GM12878 (cell line): Measurements from ENCODE around the gene ANKHD1. TPM values are rescaled to one million over a fixed set of nuclear protein-coding genes. Genes with fewer than 3 reads are reported as not detected.

Source experiments
- ATAC-seq: fragments of 200-7000 bp; cut with Tn5 transposase; 3 replicates; pipeline ENCODE4 v1.9.1; 2020; ENCODE audit warnings: mild to moderate bottlenecking, moderate library complexity
- BruUV-seq: library from RNA; stranded (reverse); fragments of 400-500 nt; replicated peaks from 2 replicates; lab custom pipeline; 2021; lab: Mats Ljungman, UMichigan
- CTCF ChIA-PET: fragments of 300-600 bp; sonication (Branson Sonifier 250); formaldehyde crosslinking; extraction: SDS; loops from one replicate; lab custom pipeline; 2021; ENCODE audit warnings: inconsistent platforms; lab: Yijun Ruan, JAX
- POLR2A ChIA-PET: fragments of 350-600 bp; formaldehyde crosslinking; extraction: SDS; loops from one replicate; lab custom pipeline; 2021; ENCODE audit warnings: inconsistent platforms; lab: Charles Lee
- RAD21 ChIA-PET: fragments of 300-600 bp; sonication (Branson Sonifier 250); formaldehyde crosslinking; loops from one replicate; lab custom pipeline; 2023; ENCODE audit warnings: antibody characterized with exemption; ENCODE audit not compliant: unreplicated experiment; lab: Charles Lee
- SMC1A ChIA-PET: fragments of 300-600 bp; sonication (Branson Sonifier 250); formaldehyde crosslinking; loops from one replicate; lab custom pipeline; 2023; ENCODE audit not compliant: unreplicated experiment, uncharacterized antibody; lab: Charles Lee
- DNase-seq: peaks from one replicate; pipeline ENCODE4 v3.0.0-alpha.2; 2011; ENCODE audit warnings: low read depth, low spot score
- FAIRE-seq: peaks from 3 replicates; lab custom pipeline; 2011; peaks lifted over from hg19 to GRCh38; lab: Jason Lieb, UNC
- H2AFZ ChIP-seq: 2 replicates; pipeline ENCODE4 v1.6.0; 2011; ENCODE audit warnings: low read depth, low read length, control low read depth; ENCODE audit not compliant: control insufficient read depth
- H3K27ac ChIP-seq: 2 replicates; pipeline ENCODE4 v1.5.1; 2011; ENCODE audit warnings: control low read depth; ENCODE audit not compliant: control insufficient read depth, insufficient read depth
- H3K27me3 ChIP-seq, 2 experiments: replicated peaks in 1 of 2; 2 replicates each; pipeline versions ENCODE4 v1.6.0 to v1.6.1; 2011; ENCODE audit warnings: low read length in 1 of 2; ENCODE audit not compliant: control insufficient read depth in 2 of 2, insufficient read depth in 2 of 2
- H3K36me3 ChIP-seq, 2 experiments: 2 replicates each; pipeline ENCODE4 v1.5.1; 2011; ENCODE audit warnings: low read length in 1 of 2; ENCODE audit not compliant: control insufficient read depth in 2 of 2, insufficient read depth in 2 of 2
- H3K4me1 ChIP-seq: 2 replicates; pipeline ENCODE4 v1.6.1; 2011; ENCODE audit warnings: mild to moderate bottlenecking, low read length, moderate library complexity, mixed read lengths; ENCODE audit not compliant: control insufficient read depth, insufficient read depth
- H3K4me2 ChIP-seq: 2 replicates; pipeline ENCODE4 v1.6.0; 2011; ENCODE audit warnings: control low read depth; ENCODE audit not compliant: control insufficient read depth, insufficient read depth
- H3K4me3 ChIP-seq: fragments of 200-600 bp; sonication (generic); 2 replicates; pipeline ENCODE4 v1.5.1; 2016
- H3K79me2 ChIP-seq: 2 replicates; pipeline ENCODE4 v1.6.0; 2011; ENCODE audit warnings: low read length; ENCODE audit not compliant: control insufficient read depth, insufficient read depth
- H3K9ac ChIP-seq: 2 replicates; pipeline ENCODE4 v1.8.0; 2011; ENCODE audit warnings: low read length, control low read depth, mixed read lengths; ENCODE audit not compliant: control insufficient read depth, insufficient read depth
- H3K9me3 ChIP-seq: replicated peaks from 3 replicates; pipeline ENCODE4 v1.5.1; 2011; ENCODE audit warnings: mild to moderate bottlenecking, low read length; ENCODE audit not compliant: control insufficient read depth, insufficient read depth
- H4K20me1 ChIP-seq: 2 replicates; pipeline ENCODE4 v1.6.0; 2011; ENCODE audit not compliant: control insufficient read depth, insufficient read depth
- ATF3 ChIP-seq: IDR thresholded peaks from 2 replicates; pipeline ENCODE4 v1.6.1; 2011; ENCODE audit warnings: low read depth, mild to moderate bottlenecking, low read length, moderate library complexity, borderline replicate concordance; ENCODE audit errors: extremely low read depth
- CBX5 ChIP-seq: sonication (generic); IDR thresholded peaks from 2 replicates; pipeline ENCODE4 v1.6.1; 2016; ENCODE audit warnings: low read depth, moderate library complexity, mild to moderate bottlenecking, inconsistent platforms
- CHD4 ChIP-seq: fragments of 200-600 bp; sonication (generic); IDR thresholded peaks from 2 replicates; pipeline ENCODE4 v1.6.1; 2016; ENCODE audit warnings: mild to moderate bottlenecking
- ESRRA ChIP-seq: IDR thresholded peaks from 2 replicates; pipeline ENCODE4 v1.6.1; 2012; ENCODE audit warnings: mild to moderate bottlenecking, low read length, improper control_type of control experiment
- ETV6 ChIP-seq, 2 experiments: fragments of 450-650 bp in 1 of 2; IDR thresholded peaks in 1 of 2; conservative IDR thresholded peaks in 1 of 2; 2 replicates each; pipeline ENCODE4 v1.6.1; 2014; ENCODE audit warnings: antibody characterized with exemption in 1 of 2, borderline replicate concordance in 1 of 2, low read depth in 1 of 2, mild to moderate bottlenecking in 1 of 2, moderate library complexity in 1 of 2
- MYC ChIP-seq: IDR thresholded peaks from 2 replicates; pipeline ENCODE4 v1.6.1; 2011; ENCODE audit warnings: mild to moderate bottlenecking, low read length, moderate library complexity, inconsistent platforms; ENCODE audit not compliant: insufficient read depth, insufficient replicate concordance, insufficient read length, severe bottlenecking
- NR2F1 ChIP-seq: fragments of 450-650 bp; conservative IDR thresholded peaks from 2 replicates; pipeline ENCODE4 v1.6.1; 2017; ENCODE audit warnings: mild to moderate bottlenecking
- RBBP5 ChIP-seq: fragments of 200-600 bp; sonication (generic); conservative IDR thresholded peaks from 2 replicates; pipeline ENCODE4 v1.6.1; 2016
- TAF1 ChIP-seq: IDR thresholded peaks from 2 replicates; pipeline ENCODE4 v1.6.1; 2011; ENCODE audit warnings: mild to moderate bottlenecking, low read depth, low read length, borderline replicate concordance
- TCF12 ChIP-seq: IDR thresholded peaks from 2 replicates; pipeline ENCODE4 v1.6.1; 2011; ENCODE audit warnings: low read depth, mild to moderate bottlenecking, low read length
- WGBS: methylation state at CpG from one replicate; pipeline ENCODE4 v1.1.6; 2016; ENCODE audit warnings: low lambda C conversion rate; ENCODE audit not compliant: insufficient replicate concordance, insufficient coverage; ENCODE audit errors: missing lambda C conversion rate; 5-methylcytosine and 5-hydroxymethylcytosine counted together
- in situ Hi-C: fragments of 300-500 bp; cut with MboI; formaldehyde crosslinking; loops from 9 replicates; pipeline ENCODE4 v1.14.3; 2018; ENCODE audit warnings: mixed read lengths
- intact Hi-C: fragments of 100-400 bp; cut with micrococcal nuclease; formaldehyde crosslinking; loops from one replicate; pipeline ENCODE4 v1.14.2; 2022; ENCODE audit not compliant: unreplicated experiment
- polyA plus RNA-seq, 11 experiments: library from polyadenylated mRNA; depleted of rRNA in 4 of 11; unstranded in 6 of 11; stranded (reverse) in 5 of 11; fragments of >200 nt; fragmentation: Nextera tagmentation in 4 of 11; fragmentation: Illumina TruSeq in 1 of 11; extraction: Ambion mirVana in 4 of 11; extraction: Trizol in 1 of 11; gene quantifications; 1 replicate in 1 of 11; 2 replicates in 10 of 11; pipeline versions ENCODE4 v1.2.1 to v1.2.3, GENCODE V29; 2011 to 2016; ENCODE audit warnings: inconsistent platforms in 2 of 11, missing spikeins in 2 of 11, low read depth in 1 of 11
- total RNA-seq, 4 experiments: library from RNA; depleted of rRNA in 3 of 4; stranded (reverse); fragments of >200 nt in 3 of 4; fragmentation: Illumina TruSeq in 1 of 4; extraction: Trizol in 1 of 4; gene quantifications; 2 replicates each; pipeline versions ENCODE4 v1.2.1 to v1.2.3, GENCODE V29; 2013 to 2021

Gene ANKHD1
- total and polyA plus RNA-seq, 10 of the 15 experiments (the other 5 are each of a cell fraction or from before 2014, with no cell fraction given): 31.6 to 96.8 (median 74.3) TPM

GRCh38 chr5:140560227-140560626, 158.6 kb downstream of the ANKHD1 start:
- Histone ChIP-seq H3K9ac (no peak overlapping the region), H3K9me3 (no peaks in the 10 kb centered on the region), H3K27me3 (no peaks in the 10 kb centered on the region), H3K79me2 (peaks cover 40% of the 10 kb centered on the region), H3K27ac (no peak overlapping the region), H3K4me3 (no peak overlapping the region), H3K4me2 (no peak overlapping the region), H3K4me1 (peaks cover 16% of the 10 kb centered on the region), H4K20me1 (no peaks in the 10 kb centered on the region), H2AFZ (no peak overlapping the region), H3K36me3 (0 out of 4 replicates have a peak, but pooled peaks cover 0 to 4% of the 10 kb centered on the region in 2 experiments)
- in situ Hi-C loops (no loop called here), intact Hi-C loops (no loop called here)
- no peak for DNase-seq
- no peak for TF ChIP-seq TCF12
- no peak for TF ChIP-seq CBX5
- TF ChIP-seq NR2F1: no peak
- no peak for TF ChIP-seq ESRRA
- no peak for TF ChIP-seq ATF3
- TF ChIP-seq ETV6 (conservative IDR thresholded peaks at IDR 0.05 in 1 of 2, IDR thresholded peaks at IDR 0.05 in 1 of 2; ENCODE audit: borderline replicate concordance in 1 of 2, low read depth in 1 of 2): no peak
- TF ChIP-seq CHD4: no peak
- no peak for TF ChIP-seq RBBP5
- no peak for TF ChIP-seq TAF1
- no peak for TF ChIP-seq MYC
- RAD21 ChIA-PET: no interaction called here
- POLR2A ChIA-PET: interaction anchor here (1.1 to 3.6 kb wide), 3 partner anchors 10 to 13 kb away, joined by 3 to 22 read pairs (median 7); partner anchors contain the start of gene EIF4EBP3
- no peak for ATAC-seq
- CTCF ChIA-PET: no interaction called here
- SMC1A ChIA-PET: no interaction called here
- BruUV-seq: no TSS peak
- 98% methylated on average over 10 of the region's 10 CpGs for WGBS
- FAIRE-seq: no peak
